Activated CD8-positive, alpha-beta T cell treated with anti-CD3 and anti-CD28 coated beads for 36 hours (primary cell): ENCODE results near the gene ERAS. TPM values are rescaled to one million over a fixed set of nuclear protein-coding genes. Genes with fewer than 3 reads are reported as not detected.

Experiments
- ATAC-seq: fragments of 200-7000 bp; cut with Tn5 transposase; one replicate; pipeline ENCODE4 v1.10.0; 2021; ENCODE audit warnings: mild to moderate bottlenecking, moderate library complexity
- CTCF ChIA-PET: fragments of 350-600 bp; sonication (Branson Sonifier 250); formaldehyde crosslinking; loops from one replicate; lab custom pipeline; 2021; ENCODE audit warnings: antibody characterized with exemption; lab: Charles Lee
- POLR2A ChIA-PET: fragments of 350-600 bp; sonication (Branson Sonifier 250); formaldehyde crosslinking; loops from one replicate; lab custom pipeline; 2021; ENCODE audit warnings: antibody characterized with exemption; lab: Charles Lee
- DNase-seq: peaks from one replicate; pipeline ENCODE4 v3.0.0-alpha.2; 2020
- H3K27ac Mint-ChIP-seq: one replicate; pipeline ENCODE4 v1.8.0; 2021; ENCODE audit warnings: mild to moderate bottlenecking, mixed read lengths
- H3K27me3 Mint-ChIP-seq: one replicate; pipeline ENCODE4 v1.8.0; 2021; ENCODE audit warnings: mixed read lengths
- H3K36me3 Mint-ChIP-seq: one replicate; pipeline ENCODE4 v1.8.0; 2021; ENCODE audit warnings: low read depth, mixed read lengths
- H3K4me1 Mint-ChIP-seq: one replicate; pipeline ENCODE4 v1.8.0; 2021; ENCODE audit warnings: low read depth, mixed read lengths
- H3K4me3 Mint-ChIP-seq: one replicate; pipeline ENCODE4 v1.8.0; 2021; ENCODE audit warnings: mild to moderate bottlenecking, moderate library complexity, mixed read lengths
- H3K9me3 Mint-ChIP-seq: one replicate; pipeline ENCODE4 v1.8.0; 2021; ENCODE audit warnings: mixed read lengths
- CTCF ChIP-seq: fragments of 200-600 bp; IDR thresholded peaks from one replicate; pipeline ENCODE4 v1.8.0; 2022; ENCODE audit warnings: antibody characterized with exemption, mild to moderate bottlenecking
- intact Hi-C: fragments of 100-400 bp; cut with micrococcal nuclease; formaldehyde crosslinking; loops from one replicate; pipeline ENCODE4 v1.10.0; 2022
- total RNA-seq, 2 experiments: library from RNA; stranded (reverse); gene quantifications; one replicate each; pipeline ENCODE4 v1.2.3, GENCODE V29; 2021

The ERAS gene
- total RNA-seq, 2 experiments from 2014 or later: not detected

GRCh38 chrX:48786341-48786800 is 39.9 kb upstream of the ERAS start, which contains the start of gene GATA1:
Gene GATA1, plus strand, starts transcription at chrX:48786590. Its CDS starts 4,520 bp downstream, at chrX:48791110.
- H3K9me3 Mint-ChIP-seq: no peaks in the 10 kb centered on the region
- no peak for TF ChIP-seq CTCF
- peaks cover 11% of the 10 kb centered on the region for H3K4me1 Mint-ChIP-seq
- no peak within 1 kb of the TSS for H3K4me3 Mint-ChIP-seq
- H3K36me3 Mint-ChIP-seq: no peaks in the 10 kb centered on the region
- ChIA-PET CTCF (no interaction called here), POLR2A (no interaction called here)
- ATAC-seq (no peak), DNase-seq (no peak)
- H3K27me3 Mint-ChIP-seq: no peaks in the 10 kb centered on the region
- no peak within 1 kb of the TSS for H3K27ac Mint-ChIP-seq
- intact Hi-C loops: no loop called here

- no peak for DNase-seq
- Mint-ChIP-seq H3K4me3 (no peak overlapping the region), H3K9me3 (no peaks in the 10 kb centered on the region), H3K27me3 (no peaks in the 10 kb centered on the region), H3K4me1 (peaks cover 11% of the 10 kb centered on the region), H3K36me3 (no peaks in the 10 kb centered on the region), H3K27ac (no peak overlapping the region)
- ChIA-PET POLR2A (no interaction called here), CTCF (no interaction called here)
- intact Hi-C loops: no loop called here
- no peak for ATAC-seq
- TF ChIP-seq CTCF: no peak
Observed at GRCh38 chrX:48786825-48787504, 39.3 kb upstream of the ERAS start.

- no peak for TF ChIP-seq CTCF
- no peak for ATAC-seq
- H3K27ac Mint-ChIP-seq: no peak overlapping the region
- no peaks in the 10 kb centered on the region for H3K27me3 Mint-ChIP-seq
- H3K4me3 Mint-ChIP-seq: no peak overlapping the region
- DNase-seq: no peak
- ChIA-PET CTCF (no interaction called here), POLR2A (no interaction called here)
- peaks cover 11% of the 10 kb centered on the region for H3K4me1 Mint-ChIP-seq
- H3K9me3 Mint-ChIP-seq: no peaks in the 10 kb centered on the region
- H3K36me3 Mint-ChIP-seq: no peaks in the 10 kb centered on the region
- intact Hi-C loops: no loop called here
Observed at GRCh38 chrX:48787505-48788443, 38.5 kb upstream of the ERAS start.

GRCh38 chrX:48789366-48790220 is 36.7 kb upstream of the ERAS start:
- Mint-ChIP-seq H3K27me3 (no peaks in the 10 kb centered on the region), H3K4me1 (peaks cover 11% of the 10 kb centered on the region), H3K9me3 (no peaks in the 10 kb centered on the region), H3K36me3 (no peaks in the 10 kb centered on the region), H3K4me3 (no peak overlapping the region), H3K27ac (no peak overlapping the region)
- TF ChIP-seq CTCF: no peak
- peak; percentile 7 for ATAC-seq
- DNase-seq: no peak
- intact Hi-C loops: no loop called here
- CTCF ChIA-PET: no interaction called here
- POLR2A ChIA-PET: no interaction called here
